Hepatocyte (in vitro differentiated cells): ENCODE data around the gene DSTN.

Experiments used
- EZH2 ChIP-seq: fragments of 200-600 bp; sonication (generic); IDR thresholded peaks from 2 replicates; pipeline ENCODE4 v1.6.1; 2016; ENCODE audit warnings: antibody characterized with exemption, mild to moderate bottlenecking, borderline replicate concordance
- EZH2phosphoT487 ChIP-seq: fragments of 200-600 bp; sonication (generic); IDR thresholded peaks from one replicate; pipeline ENCODE4 v1.6.1; 2018; ENCODE audit warnings: antibody characterized with exemption, mild to moderate bottlenecking, low read depth, moderate library complexity; ENCODE audit not compliant: unreplicated experiment, severe bottlenecking
- TF ChIP-seq, protein P1 (sequence below): fragments of 200-600 bp; sonication (generic); IDR thresholded peaks from 2 replicates; pipeline ENCODE4 v1.5.1; 2016; ENCODE audit warnings: antibody characterized with exemption, mild to moderate bottlenecking; ENCODE audit not compliant: poor library complexity

- TF ChIP-seq, protein P1, sequence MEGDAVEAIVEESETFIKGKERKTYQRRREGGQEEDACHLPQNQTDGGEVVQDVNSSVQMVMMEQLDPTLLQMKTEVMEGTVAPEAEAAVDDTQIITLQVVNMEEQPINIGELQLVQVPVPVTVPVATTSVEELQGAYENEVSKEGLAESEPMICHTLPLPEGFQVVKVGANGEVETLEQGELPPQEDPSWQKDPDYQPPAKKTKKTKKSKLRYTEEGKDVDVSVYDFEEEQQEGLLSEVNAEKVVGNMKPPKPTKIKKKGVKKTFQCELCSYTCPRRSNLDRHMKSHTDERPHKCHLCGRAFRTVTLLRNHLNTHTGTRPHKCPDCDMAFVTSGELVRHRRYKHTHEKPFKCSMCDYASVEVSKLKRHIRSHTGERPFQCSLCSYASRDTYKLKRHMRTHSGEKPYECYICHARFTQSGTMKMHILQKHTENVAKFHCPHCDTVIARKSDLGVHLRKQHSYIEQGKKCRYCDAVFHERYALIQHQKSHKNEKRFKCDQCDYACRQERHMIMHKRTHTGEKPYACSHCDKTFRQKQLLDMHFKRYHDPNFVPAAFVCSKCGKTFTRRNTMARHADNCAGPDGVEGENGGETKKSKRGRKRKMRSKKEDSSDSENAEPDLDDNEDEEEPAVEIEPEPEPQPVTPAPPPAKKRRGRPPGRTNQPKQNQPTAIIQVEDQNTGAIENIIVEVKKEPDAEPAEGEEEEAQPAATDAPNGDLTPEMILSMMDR, result no peak
- TF ChIP-seq EZH2, result no peak
- TF ChIP-seq EZH2phosphoT487, result no peak
Observed at GRCh38 chr20:17542481-17542880, 27.4 kb upstream of the DSTN start.
